ENCODE measurements around the gene FAHD2B. TPM values are rescaled to one million over a fixed set of nuclear protein-coding genes. Genes with fewer than 3 reads are reported as not detected.
"Not testable (repeated sequence)": the region's sequence is repeated elsewhere in the genome, so short reads cannot be mapped to it uniquely, and the experiment has no call there.

FAHD2B gene
- total RNA-seq, 1 donor from 2014 or later: 21.2 TPM

GRCh38 chr2:97095661-97096060 is 979 bp upstream of the FAHD2B start:
- no peak for TF ChIP-seq CTCF (IDR thresholded peaks at IDR 0.05; ENCODE audit: partially characterized antibody, unreplicated experiment)
- peaks cover 7% of the 10 kb centered on the region for H3K36me3 Mint-ChIP-seq (ENCODE audit: unreplicated experiment)
- no peaks in the 10 kb centered on the region for H3K9me3 Mint-ChIP-seq (ENCODE audit: unreplicated experiment)
- DNase-seq: no peak
- no peaks in the 10 kb centered on the region for H3K27me3 Mint-ChIP-seq (ENCODE audit: unreplicated experiment)
- H3K27ac Mint-ChIP-seq (ENCODE audit: unreplicated experiment): no peak overlapping the region
- peaks cover 3% of the 10 kb centered on the region for H3K4me1 Mint-ChIP-seq (ENCODE audit: low read depth, unreplicated experiment)
- H3K4me3 Mint-ChIP-seq (ENCODE audit: unreplicated experiment): peak overlapping the region; percentile 83

DNA sequence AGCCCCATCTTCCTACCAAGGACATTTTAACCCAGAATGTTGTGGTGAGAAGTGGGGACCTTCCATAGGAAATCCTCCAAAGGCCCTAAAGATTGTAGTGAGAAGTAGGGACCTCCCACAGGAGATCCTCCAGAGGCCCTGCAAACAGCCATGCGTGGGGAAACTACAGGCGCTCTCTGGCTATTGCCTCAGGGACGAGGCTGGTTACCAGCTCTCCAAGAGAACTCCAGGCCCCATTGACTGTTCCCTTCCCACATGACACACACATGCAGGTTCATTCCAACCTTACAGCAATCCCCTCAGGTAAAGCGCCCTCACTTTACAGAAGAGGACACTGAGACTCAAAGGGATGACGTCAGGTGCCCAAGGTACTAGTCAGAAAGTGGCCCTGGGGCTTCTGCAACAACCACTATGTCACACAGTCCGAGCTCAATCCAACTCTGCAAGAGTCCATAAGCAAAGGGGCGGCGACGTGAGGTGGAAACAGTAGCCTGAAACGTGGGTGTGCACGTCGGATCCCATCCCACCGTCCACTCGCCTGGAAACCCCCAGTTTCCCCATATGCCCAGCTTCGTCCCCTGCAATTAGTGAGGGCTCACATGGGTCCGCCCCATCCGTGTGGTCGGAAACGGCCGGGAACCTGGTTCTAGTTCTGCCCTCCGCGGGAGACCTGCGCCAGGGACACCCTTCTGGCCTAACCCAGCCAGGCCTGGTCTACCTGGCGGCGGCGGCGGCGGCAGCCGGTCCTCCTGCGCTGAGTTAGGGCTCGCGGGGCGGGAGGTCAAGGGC is 505 bp downstream of the FAHD2B start:
- not testable (repeated sequence) for H3K4me3 Mint-ChIP-seq (ENCODE audit: unreplicated experiment); H3K27me3 Mint-ChIP-seq (ENCODE audit: unreplicated experiment); H3K36me3 Mint-ChIP-seq (ENCODE audit: unreplicated experiment); H3K9me3 Mint-ChIP-seq (ENCODE audit: unreplicated experiment); DNase-seq; H3K27ac Mint-ChIP-seq (ENCODE audit: unreplicated experiment); H3K4me1 Mint-ChIP-seq (ENCODE audit: low read depth, unreplicated experiment)

- H3K27ac Mint-ChIP-seq (ENCODE audit: unreplicated experiment); H3K9me3 Mint-ChIP-seq (ENCODE audit: unreplicated experiment); DNase-seq; H3K4me1 Mint-ChIP-seq (ENCODE audit: low read depth, unreplicated experiment); H3K36me3 Mint-ChIP-seq (ENCODE audit: unreplicated experiment); H3K4me3 Mint-ChIP-seq (ENCODE audit: unreplicated experiment); H3K27me3 Mint-ChIP-seq (ENCODE audit: unreplicated experiment): not testable (repeated sequence)
These were observed 1.7 kb downstream of the FAHD2B start for GRCh38 chr2:97092946-97093345.

DNA sequence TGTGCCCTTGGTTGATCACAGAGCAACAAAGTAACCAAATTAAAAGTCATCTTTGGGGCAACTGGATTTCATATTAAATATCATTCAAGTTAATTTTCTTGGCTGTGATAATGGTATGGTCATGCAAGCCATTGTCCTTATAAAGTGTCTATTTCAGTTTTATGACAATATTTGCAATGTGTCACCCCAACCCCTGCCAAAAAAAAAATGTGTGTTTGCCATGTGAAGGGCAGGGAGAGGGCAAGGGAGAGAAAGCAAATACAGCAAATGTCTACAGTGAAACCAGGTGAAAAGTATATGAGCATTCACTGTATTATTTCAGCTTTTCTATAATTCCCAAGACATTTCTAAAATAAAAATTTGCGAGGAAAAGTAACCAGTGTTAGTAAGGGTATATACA is 6.0 kb downstream of the FAHD2B start:
- not testable (repeated sequence) for H3K4me1 Mint-ChIP-seq (ENCODE audit: low read depth, unreplicated experiment); H3K4me3 Mint-ChIP-seq (ENCODE audit: unreplicated experiment); H3K27me3 Mint-ChIP-seq (ENCODE audit: unreplicated experiment); H3K36me3 Mint-ChIP-seq (ENCODE audit: unreplicated experiment); H3K27ac Mint-ChIP-seq (ENCODE audit: unreplicated experiment); DNase-seq; H3K9me3 Mint-ChIP-seq (ENCODE audit: unreplicated experiment)

DNA sequence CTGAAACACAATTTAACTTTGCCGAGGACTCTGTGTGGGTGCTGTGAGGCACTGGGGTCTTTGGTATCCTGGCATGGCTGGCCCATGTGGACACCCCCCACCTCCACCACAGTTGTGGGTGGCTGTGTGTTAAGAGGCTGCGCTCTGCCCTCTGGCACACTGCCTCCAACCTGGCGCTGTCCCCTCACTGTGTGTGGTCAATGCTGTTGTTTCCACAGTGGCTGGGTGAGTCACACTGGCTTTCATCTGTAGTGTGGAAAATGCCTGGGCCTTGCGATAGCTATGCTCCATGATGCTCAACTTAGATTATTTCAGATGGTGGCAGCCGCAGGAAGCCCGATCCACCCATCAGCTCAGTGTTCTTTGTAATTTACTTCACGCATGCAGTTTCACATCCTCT is 9.6 kb downstream of the FAHD2B start:
- H3K27ac Mint-ChIP-seq (ENCODE audit: unreplicated experiment); H3K4me3 Mint-ChIP-seq (ENCODE audit: unreplicated experiment); H3K27me3 Mint-ChIP-seq (ENCODE audit: unreplicated experiment); H3K9me3 Mint-ChIP-seq (ENCODE audit: unreplicated experiment); H3K36me3 Mint-ChIP-seq (ENCODE audit: unreplicated experiment); DNase-seq; H3K4me1 Mint-ChIP-seq (ENCODE audit: low read depth, unreplicated experiment): not testable (repeated sequence)

DNA sequence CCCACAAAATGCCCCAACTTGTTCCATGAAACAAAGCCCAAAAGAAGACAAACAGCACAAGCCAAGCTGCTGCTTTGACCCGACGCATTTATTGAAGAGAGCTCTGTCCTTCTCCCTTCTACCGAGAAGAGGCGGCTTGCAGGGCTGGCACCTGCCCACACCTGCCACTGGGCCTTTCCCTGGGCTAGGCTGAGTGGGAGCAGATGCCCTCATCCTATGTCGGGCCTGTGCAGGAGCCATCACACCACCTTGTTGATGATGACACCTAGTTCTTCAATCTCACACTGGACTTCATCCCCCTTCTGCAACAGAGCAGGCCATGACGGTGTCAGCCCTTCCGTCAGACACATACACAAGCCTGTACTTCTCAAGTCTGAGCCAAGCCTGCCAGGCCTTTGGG is 11.2 kb downstream of the FAHD2B start:
- not testable (repeated sequence) for H3K27me3 Mint-ChIP-seq (ENCODE audit: unreplicated experiment); H3K36me3 Mint-ChIP-seq (ENCODE audit: unreplicated experiment); H3K27ac Mint-ChIP-seq (ENCODE audit: unreplicated experiment); H3K9me3 Mint-ChIP-seq (ENCODE audit: unreplicated experiment); DNase-seq; H3K4me1 Mint-ChIP-seq (ENCODE audit: low read depth, unreplicated experiment); H3K4me3 Mint-ChIP-seq (ENCODE audit: unreplicated experiment)

- not testable (repeated sequence) for DNase-seq
These were observed 12.5 kb downstream of the FAHD2B start for GRCh38 chr2:97082206-97082605.

GRCh38 chr2:97080855-97081254 is 13.8 kb downstream of the FAHD2B start:
- H3K9me3 Mint-ChIP-seq (ENCODE audit: unreplicated experiment); H3K4me1 Mint-ChIP-seq (ENCODE audit: low read depth, unreplicated experiment); H3K27ac Mint-ChIP-seq (ENCODE audit: unreplicated experiment); H3K27me3 Mint-ChIP-seq (ENCODE audit: unreplicated experiment); DNase-seq; H3K4me3 Mint-ChIP-seq (ENCODE audit: unreplicated experiment); H3K36me3 Mint-ChIP-seq (ENCODE audit: unreplicated experiment): not testable (repeated sequence)

More at GRCh38 chr2:97082206-97082605, 12.5 kb downstream of the FAHD2B start:
- H3K9me3 Mint-ChIP-seq (ENCODE audit: unreplicated experiment); H3K36me3 Mint-ChIP-seq (ENCODE audit: unreplicated experiment); H3K4me1 Mint-ChIP-seq (ENCODE audit: low read depth, unreplicated experiment); H3K27ac Mint-ChIP-seq (ENCODE audit: unreplicated experiment); H3K27me3 Mint-ChIP-seq (ENCODE audit: unreplicated experiment); H3K4me3 Mint-ChIP-seq (ENCODE audit: unreplicated experiment): not testable (repeated sequence)

GRCh38 chr2:97077213-97077612 is 17.5 kb downstream of the FAHD2B start:
- not testable (repeated sequence) for H3K9me3 Mint-ChIP-seq (ENCODE audit: unreplicated experiment); H3K27ac Mint-ChIP-seq (ENCODE audit: unreplicated experiment); H3K4me1 Mint-ChIP-seq (ENCODE audit: low read depth, unreplicated experiment); H3K36me3 Mint-ChIP-seq (ENCODE audit: unreplicated experiment); H3K4me3 Mint-ChIP-seq (ENCODE audit: unreplicated experiment); DNase-seq; H3K27me3 Mint-ChIP-seq (ENCODE audit: unreplicated experiment)

GRCh38 chr2:97070915-97071314 is 23.8 kb downstream of the FAHD2B start:
- H3K9me3 Mint-ChIP-seq (ENCODE audit: unreplicated experiment); H3K27ac Mint-ChIP-seq (ENCODE audit: unreplicated experiment): not testable (repeated sequence)

DNA sequence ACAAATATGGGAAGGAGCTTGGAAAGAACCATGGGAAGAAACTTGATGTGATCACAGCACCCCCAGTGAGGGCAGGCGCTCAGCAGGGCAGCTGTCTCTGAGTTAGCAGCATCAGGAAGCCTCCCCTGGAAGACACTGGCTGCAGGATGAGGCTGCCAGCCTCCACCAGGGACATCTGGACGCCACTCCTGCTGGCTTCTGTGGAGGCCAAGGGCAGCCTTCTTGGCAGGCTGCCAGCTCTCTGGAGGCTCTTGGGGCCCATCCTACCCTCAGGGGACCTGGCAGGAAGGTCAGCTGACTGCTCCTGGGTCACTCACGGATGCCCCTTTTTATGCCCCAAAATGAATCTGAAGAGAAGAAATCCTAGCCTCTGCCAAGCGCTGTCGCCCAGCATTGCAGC is 26.0 kb downstream of the FAHD2B start:
- not testable (repeated sequence) for H3K4me1 Mint-ChIP-seq (ENCODE audit: low read depth, unreplicated experiment); H3K27me3 Mint-ChIP-seq (ENCODE audit: unreplicated experiment)

More at GRCh38 chr2:97070915-97071314, 23.8 kb downstream of the FAHD2B start:
- H3K36me3 Mint-ChIP-seq (ENCODE audit: unreplicated experiment); DNase-seq; H3K4me3 Mint-ChIP-seq (ENCODE audit: unreplicated experiment); H3K27me3 Mint-ChIP-seq (ENCODE audit: unreplicated experiment); H3K4me1 Mint-ChIP-seq (ENCODE audit: low read depth, unreplicated experiment): not testable (repeated sequence)

More for the DNA sequence above, 26.0 kb downstream of the FAHD2B start:
- H3K36me3 Mint-ChIP-seq (ENCODE audit: unreplicated experiment); H3K4me3 Mint-ChIP-seq (ENCODE audit: unreplicated experiment); H3K9me3 Mint-ChIP-seq (ENCODE audit: unreplicated experiment); H3K27ac Mint-ChIP-seq (ENCODE audit: unreplicated experiment); DNase-seq: not testable (repeated sequence)

All from glutamatergic neuron (in vitro differentiated cells).